ENCODE data around the gene AMZ1. TPM values are rescaled to one million over a fixed set of nuclear protein-coding genes. Genes with fewer than 3 reads are reported as not detected.
"Not testable (repeated sequence)": the region's sequence is repeated elsewhere in the genome, so short reads cannot be mapped to it uniquely, and the experiment has no call there.

The AMZ1 gene
- total RNA-seq, 2 experiments from 2014 or later, result 0.04 TPM; not detected in 1

DNA sequence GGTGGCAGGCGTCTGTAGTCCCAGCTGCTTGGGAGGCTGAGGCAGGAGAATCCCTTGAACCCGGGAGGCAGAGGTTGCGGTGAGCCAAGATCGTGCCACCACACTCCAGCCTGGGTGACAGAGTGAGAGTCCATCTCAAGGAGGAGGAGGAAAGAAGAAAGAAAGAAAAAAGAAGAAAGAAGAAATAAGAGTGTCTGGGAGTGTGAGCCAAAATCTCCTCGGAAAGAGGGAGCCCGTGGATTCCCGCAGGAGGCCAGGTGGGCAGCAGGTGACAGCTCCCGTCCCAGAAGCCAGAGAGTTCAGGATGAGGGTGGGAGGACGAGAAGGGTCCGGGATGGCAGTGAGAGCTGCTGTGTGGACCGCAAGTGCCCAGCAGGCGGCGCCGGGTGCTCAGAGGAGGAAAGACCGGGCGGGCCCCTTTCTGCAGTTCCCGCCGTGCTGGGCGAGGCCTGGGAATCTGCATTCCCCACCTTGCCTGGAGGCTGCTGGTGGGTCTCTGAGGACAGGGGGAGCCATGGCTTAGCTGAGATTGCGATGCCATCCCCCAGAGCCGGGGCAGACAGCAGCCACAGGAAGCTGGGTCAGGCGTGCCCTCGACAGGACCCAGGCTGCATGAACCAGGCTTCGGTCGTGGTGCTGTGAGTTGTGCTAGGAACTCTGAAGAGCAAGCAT lies 17.1 kb upstream of the AMZ1 start:
- Mint-ChIP-seq H3K9me3 (peaks cover 2% of the 10 kb centered on the region), H3K4me3 (no peak overlapping the region), H3K4me1 (peaks cover 3% of the 10 kb centered on the region), H3K36me3 (no peaks in the 10 kb centered on the region), H3K27me3 (peaks cover 32% of the 10 kb centered on the region), H3K27ac (no peak overlapping the region)
- peak; percentile 75 for DNase-seq

DNA sequence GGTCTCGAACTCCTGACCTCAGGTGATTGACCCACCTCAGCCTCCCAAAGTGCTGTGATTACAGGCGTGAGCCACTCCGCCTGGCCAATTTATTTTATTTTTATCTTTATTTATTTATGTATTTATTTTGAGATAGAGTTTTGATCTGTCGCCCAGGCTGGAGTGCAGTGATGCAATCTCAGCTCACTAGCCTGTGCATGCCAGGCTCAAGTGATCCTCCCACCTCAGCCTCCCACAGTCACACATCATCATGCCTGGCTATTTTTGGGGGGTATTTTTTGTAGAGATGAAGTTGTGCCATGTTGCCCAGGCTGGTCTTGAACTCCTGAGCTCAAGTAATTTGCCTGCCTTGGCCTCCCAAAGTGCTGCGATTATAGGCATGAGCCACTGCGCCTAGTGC lies 14.8 kb upstream of the AMZ1 start:
- not testable (repeated sequence) for H3K4me1 Mint-ChIP-seq, H3K27ac Mint-ChIP-seq, DNase-seq, H3K4me3 Mint-ChIP-seq, H3K9me3 Mint-ChIP-seq, H3K36me3 Mint-ChIP-seq
- peaks cover 25% of the 10 kb centered on the region for H3K27me3 Mint-ChIP-seq

GRCh38 chr7:2673934-2674333 lies 14.1 kb upstream of the AMZ1 start:
- Mint-ChIP-seq H3K27me3 (peaks cover 24% of the 10 kb centered on the region), H3K4me3 (no peak overlapping the region)

DNA sequence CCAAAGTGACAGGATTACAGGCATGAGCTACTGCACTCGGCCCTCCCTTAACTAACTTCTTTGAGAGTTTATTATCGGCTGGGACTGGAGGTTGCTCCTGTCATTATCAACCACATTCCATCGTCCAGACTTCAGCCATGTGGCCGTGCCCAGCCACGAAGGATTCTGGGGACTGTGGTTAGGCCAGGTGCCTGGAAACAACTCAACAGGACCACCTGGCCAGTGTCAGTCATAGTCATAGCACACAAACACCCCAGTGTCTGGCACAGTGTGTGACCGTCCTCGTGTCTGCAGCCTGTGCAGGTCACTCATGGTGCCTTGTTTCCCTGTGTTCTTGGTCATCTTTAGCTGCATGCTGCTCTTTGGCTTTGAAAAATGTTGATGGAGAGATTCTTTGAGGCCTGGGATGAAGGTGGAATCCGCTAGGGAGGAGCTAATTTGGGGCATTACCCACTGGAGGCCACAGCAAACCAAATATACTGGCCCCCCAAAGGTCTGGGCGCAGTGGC lies 12.7 kb upstream of the AMZ1 start:
- H3K4me3 Mint-ChIP-seq, result no peak overlapping the region
- H3K27ac Mint-ChIP-seq, result no peak overlapping the region
- peaks cover 3% of the 10 kb centered on the region for H3K4me1 Mint-ChIP-seq
- H3K36me3 Mint-ChIP-seq, result no peaks in the 10 kb centered on the region
- no peak for DNase-seq
- peaks cover 2% of the 10 kb centered on the region for H3K9me3 Mint-ChIP-seq
- H3K27me3 Mint-ChIP-seq, result peaks cover 22% of the 10 kb centered on the region

More at GRCh38 chr7:2673934-2674333, 14.1 kb upstream of the AMZ1 start:
- Mint-ChIP-seq H3K4me1 (peaks cover 3% of the 10 kb centered on the region), H3K9me3 (peaks cover 2% of the 10 kb centered on the region), H3K27ac (no peak overlapping the region), H3K36me3 (no peaks in the 10 kb centered on the region)
- no peak for DNase-seq

- H3K4me3 Mint-ChIP-seq, H3K36me3 Mint-ChIP-seq, DNase-seq, H3K4me1 Mint-ChIP-seq, H3K9me3 Mint-ChIP-seq, H3K27ac Mint-ChIP-seq: not testable (repeated sequence)
- peaks cover 11% of the 10 kb centered on the region for H3K27me3 Mint-ChIP-seq
Measured at GRCh38 chr7:2676576-2676975, 11.4 kb upstream of the AMZ1 start.

GRCh38 chr7:2678454-2678853 lies 9.5 kb upstream of the AMZ1 start:
- not testable (repeated sequence) for H3K36me3 Mint-ChIP-seq, H3K4me1 Mint-ChIP-seq, H3K4me3 Mint-ChIP-seq, H3K9me3 Mint-ChIP-seq, H3K27ac Mint-ChIP-seq, DNase-seq
- peaks cover 19% of the 10 kb centered on the region for H3K27me3 Mint-ChIP-seq

DNA sequence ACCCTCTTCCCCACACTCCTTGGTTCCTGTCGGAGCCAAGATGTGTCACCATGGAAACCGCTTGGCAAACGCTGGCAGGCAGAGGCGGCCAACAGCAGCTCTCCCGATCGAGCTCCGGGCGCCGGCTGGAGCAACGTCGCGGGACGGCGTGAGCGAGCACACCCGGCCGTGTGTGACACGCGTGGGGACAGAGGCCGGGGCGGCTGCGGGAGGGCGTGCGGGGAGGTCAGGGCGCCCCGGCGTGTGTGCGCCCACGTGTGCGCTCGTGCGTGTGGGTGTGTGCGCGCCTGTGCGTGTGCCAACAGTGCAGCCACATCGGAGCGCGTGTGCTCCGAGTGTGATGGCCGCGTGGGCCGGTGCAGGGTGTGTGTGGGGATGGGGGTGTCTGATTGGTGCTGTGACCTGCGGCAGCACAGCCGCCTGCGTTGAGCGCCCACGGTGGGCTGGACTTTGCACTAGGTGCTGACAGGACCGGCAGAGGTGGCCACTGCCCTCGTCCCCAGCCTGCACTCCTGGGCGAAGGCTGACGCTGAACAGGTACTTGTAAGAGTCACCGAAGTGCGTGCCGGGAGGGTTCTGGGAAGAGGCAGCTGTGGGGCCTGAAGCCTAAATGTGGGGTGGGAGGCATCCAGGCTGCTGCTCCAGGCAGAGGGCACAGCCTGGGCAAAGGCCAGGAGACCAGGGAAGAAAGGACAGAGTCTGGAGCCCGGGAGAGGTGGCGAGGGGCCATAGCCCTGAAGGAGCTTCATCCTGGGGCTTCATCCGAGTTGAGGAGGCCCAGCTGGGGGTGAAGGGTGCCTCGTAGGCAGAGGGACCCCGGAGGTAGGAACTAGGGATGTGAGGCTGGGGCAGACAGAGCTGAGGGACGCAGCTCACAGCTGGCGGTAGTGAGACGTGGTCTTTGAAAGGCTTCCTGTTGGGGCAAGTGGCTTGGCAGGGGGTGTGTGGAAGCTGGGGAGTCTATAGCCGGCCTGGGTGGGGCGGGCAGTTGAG lies 8.6 kb upstream of the AMZ1 start:
- H3K27me3 Mint-ChIP-seq, result peaks cover 14% of the 10 kb centered on the region
- H3K4me1 Mint-ChIP-seq, H3K27ac Mint-ChIP-seq, H3K9me3 Mint-ChIP-seq, H3K36me3 Mint-ChIP-seq, DNase-seq, H3K4me3 Mint-ChIP-seq: not testable (repeated sequence)

GRCh38 chr7:2680256-2680655 lies 7.7 kb upstream of the AMZ1 start:
- Mint-ChIP-seq H3K27ac (no peak overlapping the region), H3K36me3 (no peaks in the 10 kb centered on the region), H3K27me3 (peaks cover 17% of the 10 kb centered on the region), H3K4me3 (no peak overlapping the region), H3K4me1 (no peaks in the 10 kb centered on the region), H3K9me3 (no peaks in the 10 kb centered on the region)
- no peak for DNase-seq

GRCh38 chr7:2680792-2681490 lies 7.1 kb upstream of the AMZ1 start:
- H3K27me3 Mint-ChIP-seq, result peaks cover 23% of the 10 kb centered on the region
- H3K4me3 Mint-ChIP-seq, result no peak overlapping the region
- H3K4me1 Mint-ChIP-seq, result no peaks in the 10 kb centered on the region
- peak; percentile 45 for DNase-seq
- no peaks in the 10 kb centered on the region for H3K9me3 Mint-ChIP-seq
- no peaks in the 10 kb centered on the region for H3K36me3 Mint-ChIP-seq
- H3K27ac Mint-ChIP-seq, result no peak overlapping the region

DNA sequence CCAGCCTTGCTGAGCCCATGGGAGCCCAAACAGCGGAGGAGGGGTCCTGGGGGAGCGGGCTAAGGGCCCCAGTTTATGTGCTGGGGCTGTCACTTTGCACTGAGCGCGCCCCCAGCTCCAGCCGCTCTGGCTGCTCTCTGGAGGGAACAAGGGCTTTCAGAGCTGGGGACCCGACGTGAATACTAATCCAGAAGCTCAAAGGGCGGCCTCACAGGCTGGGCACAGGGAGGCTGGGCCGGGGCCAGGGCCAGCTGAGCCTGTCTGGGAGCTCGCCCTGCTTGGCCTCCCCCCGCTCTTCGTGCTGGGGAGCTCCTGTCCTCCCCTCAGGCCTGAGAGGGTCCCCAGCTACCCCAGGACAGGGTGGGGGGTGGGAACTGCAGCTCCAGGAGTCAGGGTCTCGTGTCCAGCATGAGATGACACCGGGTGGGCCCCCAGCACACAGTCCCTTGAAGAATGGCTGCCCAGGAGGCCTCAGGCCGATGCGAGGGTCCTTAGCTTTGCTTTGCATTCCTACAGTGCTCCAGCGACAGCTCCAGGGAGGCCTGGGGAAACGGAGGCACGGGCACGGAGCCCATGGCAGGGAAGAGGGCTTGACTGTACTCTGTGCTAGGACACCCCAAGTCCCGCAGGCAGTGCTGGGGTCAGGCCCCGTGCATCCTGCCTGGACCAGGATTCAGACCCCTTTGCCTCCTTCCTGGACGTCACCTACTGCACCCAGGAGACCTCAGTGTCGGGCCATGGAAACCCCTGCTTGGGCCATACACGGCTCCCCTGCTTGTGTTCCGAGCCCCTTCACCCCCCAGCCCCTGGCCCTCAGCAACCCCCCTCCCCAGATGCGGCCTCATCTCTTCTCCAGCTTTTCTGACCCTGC lies 5.8 kb upstream of the AMZ1 start:
- H3K27me3 Mint-ChIP-seq, result peaks cover 35% of the 10 kb centered on the region
- no peak overlapping the region for H3K27ac Mint-ChIP-seq
- no peaks in the 10 kb centered on the region for H3K9me3 Mint-ChIP-seq
- no peak for DNase-seq
- H3K4me1 Mint-ChIP-seq, result no peaks in the 10 kb centered on the region
- H3K4me3 Mint-ChIP-seq, result no peak overlapping the region
- no peaks in the 10 kb centered on the region for H3K36me3 Mint-ChIP-seq

- no peak overlapping the region for H3K4me3 Mint-ChIP-seq
- H3K36me3 Mint-ChIP-seq, result no peaks in the 10 kb centered on the region
- H3K4me1 Mint-ChIP-seq, result peaks cover 7% of the 10 kb centered on the region
- no peaks in the 10 kb centered on the region for H3K9me3 Mint-ChIP-seq
- H3K27me3 Mint-ChIP-seq, result peaks cover 51% of the 10 kb centered on the region
- DNase-seq, result no peak
- H3K27ac Mint-ChIP-seq, result no peak overlapping the region
Measured at GRCh38 chr7:2684501-2684900, 3.5 kb upstream of the AMZ1 start.

GRCh38 chr7:2686101-2686500 lies 1.9 kb upstream of the AMZ1 start:
- no peak overlapping the region for H3K27ac Mint-ChIP-seq
- H3K9me3 Mint-ChIP-seq, result no peaks in the 10 kb centered on the region
- H3K27me3 Mint-ChIP-seq, result peaks cover 62% of the 10 kb centered on the region
- no peak for DNase-seq
- no peaks in the 10 kb centered on the region for H3K36me3 Mint-ChIP-seq
- no peak overlapping the region for H3K4me3 Mint-ChIP-seq
- peaks cover 11% of the 10 kb centered on the region for H3K4me1 Mint-ChIP-seq

DNA sequence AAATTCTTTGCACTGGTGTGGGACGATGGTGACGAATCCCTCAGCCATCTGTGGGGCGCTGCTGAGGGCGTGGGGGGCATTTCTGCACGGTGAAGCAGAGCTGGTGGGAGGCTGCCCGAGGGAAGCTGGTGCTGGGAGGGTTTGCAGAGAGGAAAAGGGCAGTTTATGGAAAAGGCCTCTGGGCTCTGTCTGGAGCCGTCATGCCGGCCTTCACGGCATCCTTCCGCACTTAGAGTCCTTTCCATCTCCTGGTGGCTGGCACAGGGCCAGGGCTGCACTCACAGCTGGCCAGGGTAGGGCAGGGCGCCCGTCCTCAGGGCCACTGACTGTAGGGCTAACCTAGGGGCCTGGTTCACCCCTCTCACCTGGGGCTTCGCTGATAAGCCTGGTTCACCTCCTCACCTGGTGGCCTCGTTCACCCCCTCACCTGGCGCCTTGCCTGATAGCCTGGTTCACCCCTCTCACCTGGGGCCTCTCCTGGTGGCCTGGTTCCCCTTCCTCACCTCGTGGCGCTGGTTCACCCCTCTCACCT lies 598 bp upstream of the AMZ1 start:
- H3K4me1 Mint-ChIP-seq, result peaks cover 11% of the 10 kb centered on the region
- DNase-seq, result no peak
- no peaks in the 10 kb centered on the region for H3K36me3 Mint-ChIP-seq
- H3K27me3 Mint-ChIP-seq, result peaks cover 68% of the 10 kb centered on the region
- H3K4me3 Mint-ChIP-seq, result no peak overlapping the region
- H3K9me3 Mint-ChIP-seq, result no peaks in the 10 kb centered on the region
- no peak overlapping the region for H3K27ac Mint-ChIP-seq
